ENCODE data around the gene UBASH3B.
"Not testable (repeated sequence)": the region's sequence is repeated elsewhere in the genome, so short reads cannot be mapped to it uniquely, and the experiment has no call there.

The UBASH3B gene

DNA sequence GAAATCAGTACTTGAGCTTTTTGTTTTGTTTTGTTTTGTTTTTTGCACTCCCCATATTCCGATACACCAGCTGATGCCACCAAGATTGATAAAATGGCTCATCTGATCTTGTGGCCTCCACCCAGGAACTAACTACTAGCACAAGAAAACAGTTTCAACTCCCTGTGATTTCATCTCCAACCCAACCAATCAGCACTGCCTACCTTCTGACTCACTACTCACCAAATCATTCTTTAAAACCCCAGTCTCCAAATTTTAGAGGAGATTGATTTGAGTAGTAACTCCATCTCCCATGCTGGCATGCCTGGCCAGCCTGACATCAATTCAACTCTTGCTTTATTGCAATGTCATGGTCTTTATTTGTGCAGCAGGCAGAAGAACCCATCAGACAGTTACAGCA lies 166.7 kb downstream of the UBASH3B start:
- DNase-seq = no peak

- no peak for DNase-seq
Observed at GRCh38 chr11:122823564-122823963, 168.0 kb downstream of the UBASH3B start.

DNA sequence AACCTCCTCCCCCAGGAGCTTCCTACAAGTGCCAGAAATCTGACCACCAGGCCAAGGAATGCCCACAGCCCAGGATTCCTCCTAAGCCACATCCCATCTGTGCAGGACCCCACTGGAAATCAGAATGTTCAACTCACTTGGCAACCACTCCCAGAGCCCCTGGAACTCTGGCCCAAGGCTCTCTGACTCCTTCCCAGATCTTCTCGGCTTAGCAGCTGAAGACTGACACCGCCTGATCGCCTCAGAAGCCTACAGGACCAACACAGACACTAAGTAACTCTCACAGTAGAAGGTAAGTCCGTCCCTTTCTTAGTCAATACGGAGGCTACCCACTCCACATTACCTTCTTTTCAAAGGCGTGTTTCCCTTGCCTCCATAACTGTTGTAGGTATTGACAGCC lies 173.8 kb downstream of the UBASH3B start:
- DNase-seq = not testable (repeated sequence)

- DNase-seq = not testable (repeated sequence)
Observed at GRCh38 chr11:122832297-122832696, 176.8 kb downstream of the UBASH3B start.

GRCh38 chr11:122832721-122833470 lies 177.4 kb downstream of the UBASH3B start:
- DNase-seq = peak; percentile 20

- DNase-seq = no peak
Observed at GRCh38 chr11:122833846-122834464, 178.4 kb downstream of the UBASH3B start.

DNA sequence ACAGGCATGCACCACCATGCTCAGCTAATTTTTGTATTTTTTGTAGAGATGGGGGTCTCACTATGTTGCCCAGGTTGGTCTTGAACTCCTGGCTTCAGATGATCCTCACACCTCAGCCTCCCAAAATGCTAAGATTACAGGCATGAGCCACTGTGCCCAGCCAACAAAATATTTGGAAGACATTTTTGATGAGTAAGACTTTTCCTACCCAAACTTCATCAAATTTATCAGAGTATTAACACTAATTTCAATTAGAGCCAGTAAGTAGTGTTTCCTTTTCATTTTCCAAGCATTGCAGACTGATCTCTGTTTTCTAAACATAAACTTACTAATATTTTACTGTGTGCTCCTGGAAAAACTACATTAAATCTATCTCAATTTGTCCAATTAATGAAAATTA lies 181.4 kb downstream of the UBASH3B start:
- DNase-seq = no peak

- no peak for DNase-seq
Observed at GRCh38 chr11:122837528-122838346, 182.2 kb downstream of the UBASH3B start.

GRCh38 chr11:122843281-122844141 lies 188.0 kb downstream of the UBASH3B start:
- peak; percentile 23 for DNase-seq

DNA sequence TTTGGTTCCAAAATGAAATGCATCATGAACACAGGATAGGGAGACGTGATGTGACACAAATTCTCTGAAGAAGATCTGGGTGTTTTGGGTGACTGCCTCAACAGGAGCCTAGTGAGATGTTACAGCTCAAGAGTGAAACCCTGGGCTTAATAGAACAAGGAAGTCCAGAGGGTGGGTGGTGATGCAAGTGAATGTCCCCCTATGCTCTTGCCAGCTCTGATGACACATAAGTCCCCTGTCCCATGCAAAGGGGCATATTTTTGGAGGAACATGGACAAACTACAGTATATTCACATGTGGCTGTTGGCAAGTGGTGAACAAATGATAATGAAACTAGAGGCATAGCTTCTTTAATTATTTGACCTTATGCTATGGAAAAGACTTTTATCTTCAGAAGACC lies 191.9 kb downstream of the UBASH3B start:
- DNase-seq = no peak

GRCh38 chr11:122848186-122848585 lies 192.7 kb downstream of the UBASH3B start:
- DNase-seq = no peak

GRCh38 chr11:122850076-122850631 lies 194.6 kb downstream of the UBASH3B start:
- no peak for DNase-seq

DNA sequence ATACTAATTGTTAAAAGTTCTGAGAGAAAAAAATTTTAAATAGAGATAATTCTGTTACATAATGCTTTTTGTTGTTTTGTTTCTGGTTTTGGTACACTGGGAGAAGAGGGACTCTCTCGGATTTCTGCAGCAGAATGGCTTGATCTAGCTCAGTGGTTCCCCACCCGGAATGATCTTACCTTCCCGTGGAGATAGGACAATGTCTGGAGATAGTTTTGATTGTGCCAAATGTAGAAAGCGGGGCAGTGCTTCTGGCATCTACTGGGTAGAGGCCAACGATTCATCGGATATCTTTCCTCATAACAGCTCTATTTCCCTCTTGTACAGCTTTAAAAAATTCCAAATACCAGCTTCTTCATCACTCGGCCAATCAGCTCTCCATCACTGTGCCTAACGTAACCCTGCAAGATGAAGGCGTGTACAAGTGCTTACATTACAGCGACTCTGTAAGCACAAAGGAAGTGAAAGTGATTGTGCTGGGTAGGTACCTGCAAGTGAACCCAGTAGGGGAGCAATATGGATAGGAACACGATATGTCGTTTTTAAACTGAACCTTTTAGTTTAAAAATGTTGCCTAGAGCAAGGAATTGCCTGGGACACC lies 195.9 kb downstream of the UBASH3B start:
- no peak for DNase-seq

DNA sequence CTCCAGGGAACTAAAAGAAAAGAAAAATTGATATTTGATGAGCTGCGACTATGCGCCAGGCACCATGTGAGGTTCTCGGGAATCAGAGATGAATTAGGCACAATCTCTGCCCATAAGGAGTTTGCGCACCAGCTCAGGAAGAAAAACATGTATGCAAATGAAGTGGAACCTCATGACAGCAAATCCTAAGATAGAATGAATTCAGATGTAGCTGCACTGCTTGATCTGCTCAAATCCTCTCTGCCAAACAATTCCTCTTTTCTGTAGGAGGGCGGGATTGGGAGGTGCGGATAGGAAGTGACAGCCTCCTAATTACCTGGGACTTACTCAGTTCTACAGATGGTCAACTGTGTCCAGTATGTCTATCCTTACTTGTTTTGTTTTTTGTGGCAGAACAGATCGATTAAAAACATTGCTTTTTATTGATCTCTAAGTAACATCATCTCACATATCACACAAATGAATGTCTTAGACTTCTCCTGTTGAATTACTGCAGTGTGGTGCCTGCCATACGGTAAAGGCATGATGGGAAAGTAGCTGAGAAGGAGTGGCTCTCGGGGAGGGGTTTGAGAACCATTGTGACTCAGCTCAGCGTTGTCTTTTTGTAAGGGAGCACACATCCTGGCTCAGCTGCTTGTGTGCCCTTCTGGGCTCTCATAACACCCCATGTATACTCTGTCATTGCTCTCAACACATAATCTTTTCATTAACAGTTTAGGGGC lies 196.7 kb downstream of the UBASH3B start:
- no peak for DNase-seq

DNA sequence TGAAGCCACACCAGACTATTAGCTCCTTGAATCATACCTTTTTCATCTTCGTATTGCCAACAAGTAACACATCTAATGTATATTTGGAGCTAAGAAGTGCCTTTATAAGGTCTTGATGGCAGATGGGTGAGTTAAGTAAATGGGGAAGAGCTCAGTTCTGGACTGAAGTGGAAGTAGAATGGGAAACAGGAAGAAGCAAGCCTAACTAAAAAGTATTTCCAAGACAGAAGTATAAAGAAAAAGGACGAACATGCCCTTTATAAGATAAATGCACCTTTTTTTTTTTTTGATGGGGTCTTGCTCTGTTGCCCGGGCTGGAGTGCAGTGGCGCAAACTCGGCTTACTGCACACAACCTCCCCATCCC lies 197.3 kb downstream of the UBASH3B start:
- no peak for DNase-seq

DNA sequence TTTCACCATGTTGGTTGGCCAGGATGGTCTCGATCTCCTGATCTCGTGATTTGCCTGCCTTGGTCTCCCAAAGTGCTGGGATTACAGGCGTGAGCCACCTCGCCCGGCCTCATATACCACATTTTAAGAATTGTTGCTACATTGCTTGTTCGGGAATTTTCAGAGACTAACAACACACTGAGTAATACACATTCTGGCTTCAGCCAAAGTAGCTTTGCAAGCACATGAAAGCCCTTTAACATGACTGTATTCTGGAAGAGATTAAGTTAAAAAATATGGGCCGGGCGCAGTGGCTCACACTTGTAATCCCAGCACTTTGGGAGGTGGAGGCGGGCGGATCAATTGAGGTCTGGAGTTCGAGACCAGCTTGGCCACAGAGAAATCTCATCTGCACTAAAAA lies 197.7 kb downstream of the UBASH3B start:
- DNase-seq = no peak

DNA sequence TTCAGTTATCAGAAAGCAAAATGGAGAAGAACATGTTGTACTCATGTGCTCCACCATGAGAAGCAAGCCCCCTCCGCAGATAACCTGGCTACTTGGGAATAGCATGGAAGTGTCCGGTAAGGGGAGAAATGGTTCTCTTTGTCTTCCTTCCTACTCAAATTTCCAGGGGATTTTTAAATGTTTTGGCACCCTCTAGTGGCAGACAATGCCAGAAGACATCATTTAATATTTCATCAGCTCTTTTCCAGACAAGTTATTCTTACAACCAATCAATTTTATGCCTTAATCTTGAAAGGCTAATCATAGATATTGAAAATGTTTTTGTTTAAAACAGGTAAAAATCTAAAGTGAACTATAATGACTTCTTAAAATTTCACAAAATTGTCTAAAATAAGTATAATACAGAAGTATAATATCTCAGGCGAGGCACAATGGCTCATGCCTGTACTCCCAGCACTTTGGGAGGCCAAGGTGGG lies 198.5 kb downstream of the UBASH3B start:
- peak; percentile 77 for DNase-seq

DNA sequence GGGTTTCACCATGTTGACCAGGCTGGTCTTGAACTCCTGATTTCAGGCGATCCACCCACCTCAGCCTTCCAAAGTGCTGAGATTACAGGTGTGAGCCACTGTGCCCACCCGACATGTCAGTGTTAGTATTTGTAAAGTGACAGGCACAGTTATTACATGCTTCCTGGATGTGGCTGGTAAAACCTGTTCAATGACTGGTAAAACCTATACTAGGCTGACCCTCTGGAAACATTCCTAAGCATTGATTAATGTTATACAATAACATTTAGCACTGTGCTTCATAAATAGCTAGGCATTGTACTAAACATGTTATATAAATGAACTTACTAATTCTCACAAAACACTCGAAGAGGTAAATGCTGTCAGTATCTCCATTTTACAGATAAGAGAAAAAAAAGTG lies 206.1 kb downstream of the UBASH3B start:
- no peak for DNase-seq

- no peak for DNase-seq
Observed at GRCh38 chr11:122862091-122862490, 206.6 kb downstream of the UBASH3B start.

DNA sequence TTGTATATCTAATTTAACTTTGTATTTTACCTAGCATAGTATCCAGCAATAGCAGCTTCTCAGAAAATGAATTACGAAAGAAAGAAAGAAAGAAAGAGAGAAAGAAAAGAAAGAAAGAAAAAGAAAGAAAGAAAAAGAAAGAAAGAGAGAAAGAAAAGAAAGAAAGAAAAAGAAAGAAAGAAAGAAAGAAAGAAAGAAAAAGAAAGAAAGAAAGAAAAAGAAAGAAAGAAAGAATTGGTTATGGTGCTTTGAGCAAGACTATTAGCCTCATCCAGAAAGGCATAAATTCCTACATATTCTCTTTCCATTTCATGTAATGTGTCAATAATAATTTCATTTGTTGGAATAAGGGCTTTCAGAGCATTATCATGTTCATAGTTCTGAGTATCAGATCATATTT lies 207.6 kb downstream of the UBASH3B start:
- DNase-seq = not testable (repeated sequence)

DNA sequence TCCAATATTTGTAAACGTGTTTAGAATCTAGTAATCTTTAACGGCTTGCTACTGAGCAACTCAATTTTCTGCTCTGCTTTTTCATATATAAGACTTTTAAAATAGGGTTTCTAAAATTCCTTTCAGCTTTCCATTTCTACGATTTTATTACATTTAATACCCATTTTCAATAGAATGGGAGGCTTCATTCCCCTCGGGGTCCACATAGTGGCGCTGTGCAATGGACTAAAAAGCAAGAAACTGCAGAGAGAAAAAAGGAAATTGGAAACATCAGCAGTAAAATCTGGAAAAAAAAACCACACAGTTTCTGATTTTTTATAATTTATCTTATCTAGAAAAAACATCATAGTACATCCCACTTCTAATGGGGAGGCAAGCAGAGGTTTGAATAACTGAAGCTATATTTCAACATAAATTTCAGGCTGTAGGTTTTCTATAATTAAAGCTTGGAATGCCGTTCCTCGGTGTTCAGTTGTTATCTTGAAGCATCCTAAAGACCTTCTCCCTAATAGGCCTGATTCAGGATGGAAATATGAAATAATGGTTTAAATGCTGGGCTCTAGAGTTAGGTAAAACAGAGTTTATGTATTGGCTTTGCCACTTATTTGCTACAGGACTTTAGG lies 208.3 kb downstream of the UBASH3B start:
- peak; percentile 18 for DNase-seq

Measured in NCI-H2227 treated with DMSO at 0.1 percent for 48 hours (cell line).